ENCODE data around the gene JAKMIP1.
"Not testable (repeated sequence)": the region's sequence is repeated elsewhere in the genome, so short reads cannot be mapped to it uniquely, and the experiment has no call there.

JAKMIP1 gene

DNA sequence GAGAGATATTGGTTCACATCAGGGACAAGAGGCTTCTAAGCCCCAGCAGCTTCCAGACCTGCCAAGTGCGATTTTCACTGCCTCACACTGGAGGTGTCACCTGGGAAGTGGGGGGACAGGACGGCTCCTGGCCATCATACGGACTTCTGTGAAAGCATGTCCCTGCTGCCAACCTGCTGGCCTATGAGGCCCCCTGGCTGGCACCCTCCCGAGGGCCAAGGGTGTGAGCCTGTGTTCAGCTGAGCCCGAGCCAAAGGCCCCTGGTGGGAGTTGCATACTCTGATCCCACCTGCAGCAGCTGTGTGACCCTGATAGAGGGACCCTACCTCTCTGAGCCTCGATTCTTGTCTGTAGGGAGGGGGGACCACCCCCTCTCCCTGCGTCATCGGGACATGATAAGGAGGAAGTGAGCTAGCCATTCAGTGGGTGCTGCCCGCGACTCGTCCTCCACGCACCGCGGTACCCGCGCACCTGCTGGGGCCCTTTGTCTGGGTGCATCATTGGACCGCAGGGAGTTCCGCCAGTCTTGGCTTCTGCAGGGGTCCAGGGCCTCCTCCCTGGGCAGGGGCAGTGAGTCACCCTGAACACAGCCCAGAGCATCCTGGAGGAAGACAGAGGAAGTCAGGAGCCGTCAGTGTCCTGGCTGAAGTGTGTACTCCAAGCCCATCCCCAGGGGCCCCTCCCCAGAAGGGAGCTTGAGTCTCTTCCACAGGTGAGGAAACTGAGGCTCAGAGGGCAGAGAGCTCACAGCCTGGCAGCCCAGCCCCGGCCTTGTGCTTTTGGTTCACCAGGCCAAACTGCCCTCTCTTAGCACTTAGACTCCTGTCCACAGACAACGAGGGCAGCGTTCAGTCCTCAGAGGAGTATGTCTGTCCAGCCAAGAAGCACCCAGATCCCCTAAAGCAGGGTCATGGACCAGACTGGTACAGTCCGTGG is 206.2 kb downstream of the JAKMIP1 start:
- H3K4me2 ChIP-seq (ENCODE audit: low read depth, low read length, poor library complexity, severe bottlenecking) = no peak overlapping the region
- no peaks in the 10 kb centered on the region for H3K4me1 ChIP-seq (ENCODE audit: insufficient read depth, low read length, poor library complexity, severe bottlenecking)
- H3K9me3 ChIP-seq (ENCODE audit: insufficient read depth, low read depth, low read length) = no peaks in the 10 kb centered on the region; the same call in 1 of the 2 replicates
- no peaks in the 10 kb centered on the region for H3K27me3 ChIP-seq (ENCODE audit: insufficient read depth, low read length, poor library complexity, severe bottlenecking)
- H3K36me3 ChIP-seq (ENCODE audit: insufficient read depth, low read length) = no peaks in the 10 kb centered on the region
- no peak overlapping the region for H3K4me3 ChIP-seq (ENCODE audit: low read length, poor library complexity, severe bottlenecking)
- H3K9me2 ChIP-seq (replicated peaks; ENCODE audit: low read depth, low read length) = no peaks in the 10 kb centered on the region
- no peak overlapping the region for H2AFZ ChIP-seq (ENCODE audit: low read length)
- no peaks in the 10 kb centered on the region for H4K20me1 ChIP-seq (ENCODE audit: insufficient read depth, low read length, poor library complexity, severe bottlenecking)
- H3K79me2 ChIP-seq (ENCODE audit: insufficient read depth, low read length) = no peaks in the 10 kb centered on the region
- H3K9ac ChIP-seq (ENCODE audit: low read depth, low read length, poor library complexity, severe bottlenecking) = no peak overlapping the region
- H3F3A ChIP-seq (ENCODE audit: low read depth) = no peaks in the 10 kb centered on the region
- TF ChIP-seq EZH2phosphoT487 (IDR thresholded peaks at IDR 0.05; ENCODE audit: borderline replicate concordance) = no peak
- TF ChIP-seq, protein P1, sequence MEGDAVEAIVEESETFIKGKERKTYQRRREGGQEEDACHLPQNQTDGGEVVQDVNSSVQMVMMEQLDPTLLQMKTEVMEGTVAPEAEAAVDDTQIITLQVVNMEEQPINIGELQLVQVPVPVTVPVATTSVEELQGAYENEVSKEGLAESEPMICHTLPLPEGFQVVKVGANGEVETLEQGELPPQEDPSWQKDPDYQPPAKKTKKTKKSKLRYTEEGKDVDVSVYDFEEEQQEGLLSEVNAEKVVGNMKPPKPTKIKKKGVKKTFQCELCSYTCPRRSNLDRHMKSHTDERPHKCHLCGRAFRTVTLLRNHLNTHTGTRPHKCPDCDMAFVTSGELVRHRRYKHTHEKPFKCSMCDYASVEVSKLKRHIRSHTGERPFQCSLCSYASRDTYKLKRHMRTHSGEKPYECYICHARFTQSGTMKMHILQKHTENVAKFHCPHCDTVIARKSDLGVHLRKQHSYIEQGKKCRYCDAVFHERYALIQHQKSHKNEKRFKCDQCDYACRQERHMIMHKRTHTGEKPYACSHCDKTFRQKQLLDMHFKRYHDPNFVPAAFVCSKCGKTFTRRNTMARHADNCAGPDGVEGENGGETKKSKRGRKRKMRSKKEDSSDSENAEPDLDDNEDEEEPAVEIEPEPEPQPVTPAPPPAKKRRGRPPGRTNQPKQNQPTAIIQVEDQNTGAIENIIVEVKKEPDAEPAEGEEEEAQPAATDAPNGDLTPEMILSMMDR (conservative IDR thresholded peaks at IDR 0.05; ENCODE audit: low read length) = no peak

DNA sequence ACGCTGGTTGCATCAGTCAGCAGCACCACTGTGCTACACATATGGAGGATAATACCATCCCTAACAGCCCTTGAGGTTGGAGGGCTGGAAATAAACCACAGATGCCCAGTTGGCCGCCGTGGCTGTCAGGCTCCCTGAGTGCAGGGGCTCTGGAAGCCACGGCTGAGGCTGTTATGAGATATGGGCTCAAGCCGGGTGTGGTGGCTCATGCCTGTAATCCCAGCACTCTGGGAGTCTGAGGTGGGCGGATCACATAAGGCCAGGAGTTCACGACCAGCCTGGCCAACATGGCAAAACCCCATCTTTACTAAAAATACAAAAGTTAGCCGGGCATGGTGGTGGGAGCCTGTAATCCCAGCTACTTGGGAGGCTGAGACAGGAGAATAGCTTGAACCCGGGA is 207.0 kb downstream of the JAKMIP1 start:
- not testable (repeated sequence) for H3K9me2 ChIP-seq (replicated peaks; ENCODE audit: low read depth, low read length); H3K36me3 ChIP-seq (ENCODE audit: insufficient read depth, low read length); H3F3A ChIP-seq (ENCODE audit: low read depth); H3K79me2 ChIP-seq (ENCODE audit: insufficient read depth, low read length); H2AFZ ChIP-seq (ENCODE audit: low read length); H4K20me1 ChIP-seq (ENCODE audit: insufficient read depth, low read length, poor library complexity, severe bottlenecking); H3K4me2 ChIP-seq (ENCODE audit: low read depth, low read length, poor library complexity, severe bottlenecking); H3K9ac ChIP-seq (ENCODE audit: low read depth, low read length, poor library complexity, severe bottlenecking); H3K4me1 ChIP-seq (ENCODE audit: insufficient read depth, low read length, poor library complexity, severe bottlenecking); H3K4me3 ChIP-seq (ENCODE audit: low read length, poor library complexity, severe bottlenecking); H3K27me3 ChIP-seq (ENCODE audit: insufficient read depth, low read length, poor library complexity, severe bottlenecking); H3K9me3 ChIP-seq (ENCODE audit: insufficient read depth, low read depth, low read length)

DNA sequence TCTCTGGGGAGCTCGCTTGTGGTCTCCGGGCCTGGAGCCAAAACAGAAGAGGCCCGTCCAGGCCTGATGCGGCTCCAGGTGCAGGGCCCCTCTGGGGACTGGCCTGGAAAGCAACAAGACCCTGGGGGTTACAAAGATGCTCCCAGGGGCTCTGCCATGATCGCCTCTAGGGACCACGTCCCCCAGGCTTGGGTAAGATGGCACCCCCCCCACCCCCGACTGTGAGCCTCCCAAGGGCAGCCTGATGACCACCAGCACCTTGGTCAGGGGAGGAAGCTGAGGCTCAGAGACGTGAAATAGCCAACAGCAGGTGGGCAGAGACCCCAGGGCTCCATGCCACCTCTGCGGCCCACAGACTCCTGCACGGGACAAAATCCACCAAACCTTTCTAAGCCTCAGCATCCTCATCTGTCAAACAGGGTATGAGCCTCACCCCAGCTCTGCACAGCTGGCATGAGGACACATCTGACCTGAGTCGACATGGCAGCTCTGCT is 207.5 kb downstream of the JAKMIP1 start:
- Histone ChIP-seq H3K9ac (ENCODE audit: low read depth, low read length, poor library complexity, severe bottlenecking) (no peak overlapping the region), H2AFZ (ENCODE audit: low read length) (no peak overlapping the region), H3K79me2 (ENCODE audit: insufficient read depth, low read length) (no peaks in the 10 kb centered on the region), H3F3A (ENCODE audit: low read depth) (no peaks in the 10 kb centered on the region), H3K27me3 (ENCODE audit: insufficient read depth, low read length, poor library complexity, severe bottlenecking) (no peaks in the 10 kb centered on the region), H3K36me3 (ENCODE audit: insufficient read depth, low read length) (no peaks in the 10 kb centered on the region), H3K4me1 (ENCODE audit: insufficient read depth, low read length, poor library complexity, severe bottlenecking) (no peaks in the 10 kb centered on the region), H3K4me2 (ENCODE audit: low read depth, low read length, poor library complexity, severe bottlenecking) (no peak overlapping the region), H3K9me2 (replicated peaks; ENCODE audit: low read depth, low read length) (no peaks in the 10 kb centered on the region), H3K9me3 (ENCODE audit: insufficient read depth, low read depth, low read length) (no peaks in the 10 kb centered on the region; the same call in 1 of the 2 replicates), H3K4me3 (ENCODE audit: low read length, poor library complexity, severe bottlenecking) (no peak overlapping the region), H4K20me1 (ENCODE audit: insufficient read depth, low read length, poor library complexity, severe bottlenecking) (no peaks in the 10 kb centered on the region)
- no peak for TF ChIP-seq EZH2phosphoT487 (IDR thresholded peaks at IDR 0.05; ENCODE audit: borderline replicate concordance)
- TF ChIP-seq, protein P1 (conservative IDR thresholded peaks at IDR 0.05; ENCODE audit: low read length) = no peak

All from Loucy (cell line).